Hippocampal formation (tissue), 2 donors: Measurements from ENCODE around the gene SMIM27.
"Not testable (repeated sequence)": the region's sequence is repeated elsewhere in the genome, so short reads cannot be mapped to it uniquely, and the experiment has no call there.

Experiments
- DNase-seq, 2 donors: peaks; one replicate each; lab custom pipeline; 2025; lab: John Stamatoyannopoulos, UW

SMIM27 gene

GRCh38 chr9:32596936-32597335 lies 44.8 kb downstream of the SMIM27 start:
- no peak for DNase-seq

DNA sequence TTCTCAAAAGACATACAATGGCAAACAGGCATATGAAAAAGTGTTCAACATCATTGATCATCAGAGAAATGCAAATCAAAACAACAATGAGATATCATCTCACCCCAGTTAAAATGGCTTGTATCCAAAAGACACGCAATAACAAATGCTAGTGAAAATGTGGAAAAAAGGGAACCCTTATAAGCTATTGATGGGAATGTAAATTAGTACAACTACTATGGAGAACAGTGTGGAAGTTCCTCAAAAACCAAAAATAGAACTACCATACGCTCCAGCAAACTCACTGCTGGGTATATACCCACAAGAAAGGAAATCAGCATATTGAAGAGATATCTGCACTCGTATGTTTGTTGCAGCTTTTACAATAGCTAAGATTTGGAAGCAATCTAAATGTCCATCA lies 46.9 kb downstream of the SMIM27 start:
- not testable (repeated sequence) for DNase-seq
